Endothelial cell of umbilical vein (primary cell): Measurements from ENCODE around the gene RXFP4.

Source experiments
- EZH2 ChIP-seq: IDR thresholded peaks from 2 replicates; pipeline ENCODE4 v1.6.1; 2012; ENCODE audit warnings: borderline replicate concordance, low read depth, mild to moderate bottlenecking, moderate library complexity, low read length, inconsistent platforms; ENCODE audit not compliant: severe bottlenecking
- FOS ChIP-seq: IDR thresholded peaks from 2 replicates; pipeline ENCODE4 v1.6.1; 2011; ENCODE audit warnings: mild to moderate bottlenecking, low read length, moderate library complexity, borderline replicate concordance; ENCODE audit not compliant: insufficient read depth
- JUN ChIP-seq: IDR thresholded peaks from 2 replicates; pipeline ENCODE4 v1.6.1; 2011; ENCODE audit warnings: borderline replicate concordance, low read depth; ENCODE audit not compliant: insufficient read length, insufficient read depth
- POLR2A ChIP-seq: IDR thresholded peaks from 2 replicates; pipeline ENCODE4 v1.6.1; 2012; ENCODE audit warnings: low read depth, mild to moderate bottlenecking, control low read depth, low read length
- POLR2AphosphoS5 ChIP-seq: IDR thresholded peaks from 2 replicates; pipeline ENCODE4 v1.6.1; 2012; ENCODE audit warnings: low read depth, mild to moderate bottlenecking, control low read depth, low read length, moderate library complexity; ENCODE audit not compliant: insufficient read depth
- TF ChIP-seq, protein P1 (sequence below), 2 donors: IDR thresholded peaks; 1 replicate in 1 of 2; 2 replicates in 1 of 2; pipeline ENCODE4 v1.5.1; 2011; ENCODE audit warnings: low read length in 2 of 2, mild to moderate bottlenecking in 2 of 2, moderate library complexity in 2 of 2, control low read depth in 1 of 2, inconsistent platforms in 1 of 2, low read depth in 1 of 2; ENCODE audit not compliant: insufficient read depth in 1 of 2; ENCODE audit errors: extremely low read depth in 1 of 2

DNA sequence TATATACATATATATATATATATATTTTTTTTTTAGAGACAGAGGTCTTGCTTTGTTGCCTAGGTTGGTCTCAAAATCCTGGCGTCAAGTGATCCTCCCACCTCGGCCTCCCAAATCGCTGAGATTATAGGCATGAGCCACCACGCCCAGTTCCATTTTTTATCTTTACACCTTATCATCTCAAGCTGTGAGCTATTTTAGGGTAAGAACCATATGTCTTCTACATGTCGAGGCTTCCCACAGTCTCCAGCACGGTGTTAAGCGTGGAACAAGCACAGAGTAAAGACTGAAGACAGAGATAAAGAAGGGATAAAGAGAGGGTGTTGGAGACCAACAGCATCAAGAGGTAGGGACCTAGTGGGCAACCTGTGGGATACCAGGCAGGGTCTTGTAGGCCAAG lies 22.8 kb downstream of the RXFP4 start:
- TF ChIP-seq, protein P1, sequence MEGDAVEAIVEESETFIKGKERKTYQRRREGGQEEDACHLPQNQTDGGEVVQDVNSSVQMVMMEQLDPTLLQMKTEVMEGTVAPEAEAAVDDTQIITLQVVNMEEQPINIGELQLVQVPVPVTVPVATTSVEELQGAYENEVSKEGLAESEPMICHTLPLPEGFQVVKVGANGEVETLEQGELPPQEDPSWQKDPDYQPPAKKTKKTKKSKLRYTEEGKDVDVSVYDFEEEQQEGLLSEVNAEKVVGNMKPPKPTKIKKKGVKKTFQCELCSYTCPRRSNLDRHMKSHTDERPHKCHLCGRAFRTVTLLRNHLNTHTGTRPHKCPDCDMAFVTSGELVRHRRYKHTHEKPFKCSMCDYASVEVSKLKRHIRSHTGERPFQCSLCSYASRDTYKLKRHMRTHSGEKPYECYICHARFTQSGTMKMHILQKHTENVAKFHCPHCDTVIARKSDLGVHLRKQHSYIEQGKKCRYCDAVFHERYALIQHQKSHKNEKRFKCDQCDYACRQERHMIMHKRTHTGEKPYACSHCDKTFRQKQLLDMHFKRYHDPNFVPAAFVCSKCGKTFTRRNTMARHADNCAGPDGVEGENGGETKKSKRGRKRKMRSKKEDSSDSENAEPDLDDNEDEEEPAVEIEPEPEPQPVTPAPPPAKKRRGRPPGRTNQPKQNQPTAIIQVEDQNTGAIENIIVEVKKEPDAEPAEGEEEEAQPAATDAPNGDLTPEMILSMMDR (IDR thresholded peaks at IDR 0.05; ENCODE audit: extremely low read depth in 1 of 2, insufficient read depth in 1 of 2, low read depth in 1 of 2, low read length in 2 of 2): no peak
- TF ChIP-seq EZH2: no peak
- no peak for TF ChIP-seq POLR2A
- TF ChIP-seq JUN: no peak
- TF ChIP-seq POLR2AphosphoS5: no peak
- TF ChIP-seq FOS: no peak
